SK-N-SH treated with all-trans-retinoic acid at 6 μM for 48 hours (cell line): ENCODE results near the gene PAOX.

Experiments used
- ATAC-seq: fragments of 200-7000 bp; cut with Tn5 transposase; 3 replicates; pipeline ENCODE4 v1.9.1; 2020; ENCODE audit warnings: mild to moderate bottlenecking, moderate library complexity
- ARNTL ChIP-seq: fragments of 450-650 bp; formaldehyde crosslinking; IDR thresholded peaks from 2 replicates; pipeline ENCODE4 v1.5.0; 2020; ENCODE audit warnings: low read depth, mild to moderate bottlenecking, moderate library complexity, borderline replicate concordance
- BACH2 ChIP-seq: fragments of 250-450 bp; sonication (Bioruptor Pico); IDR thresholded peaks from 2 replicates; pipeline ENCODE4 v1.9.0; 2021; ENCODE audit warnings: mild to moderate bottlenecking, borderline replicate concordance
- CREB5 ChIP-seq: fragments of 250-450 bp; sonication (Bioruptor Pico); IDR thresholded peaks from 2 replicates; pipeline ENCODE4 v1.5.1; 2020; ENCODE audit warnings: low read depth, mild to moderate bottlenecking, moderate library complexity
- CSDC2 ChIP-seq: fragments of 250-450 bp; sonication (Bioruptor Pico); IDR thresholded peaks from 2 replicates; pipeline ENCODE4 v1.5.0; 2020; ENCODE audit warnings: mild to moderate bottlenecking, moderate library complexity
- CSRNP3 ChIP-seq: fragments of 250-450 bp; sonication (Bioruptor Pico); IDR thresholded peaks from 2 replicates; pipeline ENCODE4 v1.5.1; 2021; ENCODE audit warnings: mild to moderate bottlenecking, moderate library complexity
- ESRRG ChIP-seq: fragments of 250-450 bp; sonication (Bioruptor Pico); IDR thresholded peaks from 2 replicates; pipeline ENCODE4 v1.6.1; 2021; ENCODE audit warnings: mild to moderate bottlenecking
- GLIS3 ChIP-seq: fragments of 250-450 bp; sonication (Bioruptor Pico); IDR thresholded peaks from 2 replicates; pipeline ENCODE4 v1.5.0; 2020; ENCODE audit warnings: mild to moderate bottlenecking, moderate library complexity
- ISL1 ChIP-seq: fragments of 250-450 bp; sonication (Bioruptor Pico); IDR thresholded peaks from 2 replicates; pipeline ENCODE4 v2.1.2; 2022; ENCODE audit warnings: mild to moderate bottlenecking, moderate library complexity
- OSR1 ChIP-seq: fragments of 250-450 bp; sonication (Bioruptor Pico); IDR thresholded peaks from 2 replicates; pipeline ENCODE4 v1.8.0; 2022; ENCODE audit warnings: moderate library complexity, mild to moderate bottlenecking, inconsistent platforms
- POU6F1 ChIP-seq: fragments of 250-450 bp; sonication (Bioruptor Pico); IDR thresholded peaks from 2 replicates; pipeline ENCODE4 v1.8.0; 2021; ENCODE audit warnings: low read depth, mild to moderate bottlenecking, moderate library complexity, borderline replicate concordance
- PPARA ChIP-seq: fragments of 250-450 bp; sonication (Bioruptor Pico); IDR thresholded peaks from 2 replicates; pipeline ENCODE4 v1.5.0; 2020; ENCODE audit warnings: mild to moderate bottlenecking, borderline replicate concordance
- RARB ChIP-seq: fragments of 250-450 bp; sonication (Bioruptor Pico); IDR thresholded peaks from 2 replicates; pipeline ENCODE4 v1.8.0; 2021; ENCODE audit warnings: mild to moderate bottlenecking, moderate library complexity
- SNAI2 ChIP-seq: fragments of 250-450 bp; sonication (Bioruptor Pico); IDR thresholded peaks from 2 replicates; pipeline ENCODE4 v1.5.0; 2020; ENCODE audit warnings: mild to moderate bottlenecking, moderate library complexity
- TCF4 ChIP-seq: fragments of 250-450 bp; sonication (Bioruptor Pico); IDR thresholded peaks from 2 replicates; pipeline ENCODE4 v1.8.0; 2021; ENCODE audit warnings: mild to moderate bottlenecking, moderate library complexity, borderline replicate concordance
- TOX ChIP-seq: fragments of 250-450 bp; sonication (Bioruptor Pico); IDR thresholded peaks from 2 replicates; pipeline ENCODE4 v1.8.0; 2021; ENCODE audit warnings: mild to moderate bottlenecking, moderate library complexity, borderline replicate concordance
- TSHZ2 ChIP-seq: fragments of 250-450 bp; sonication (Bioruptor Pico); IDR thresholded peaks from 2 replicates; pipeline ENCODE4 v1.5.0; 2020; ENCODE audit warnings: mild to moderate bottlenecking, moderate library complexity
- ZC3H10 ChIP-seq: fragments of 250-450 bp; sonication (Bioruptor Pico); IDR thresholded peaks from 2 replicates; pipeline ENCODE4 v1.5.1; 2021; ENCODE audit warnings: mild to moderate bottlenecking, moderate library complexity
- ZFP3 ChIP-seq: fragments of 250-450 bp; sonication (Bioruptor Pico); IDR thresholded peaks from 2 replicates; pipeline ENCODE4 v1.5.0; 2020; ENCODE audit warnings: mild to moderate bottlenecking, moderate library complexity
- ZFP30 ChIP-seq: fragments of 450-650 bp; formaldehyde crosslinking; IDR thresholded peaks from 2 replicates; pipeline ENCODE4 v1.5.0; 2022; ENCODE audit warnings: mild to moderate bottlenecking, moderate library complexity
- ZNF565 ChIP-seq: fragments of 450-650 bp; formaldehyde crosslinking; conservative IDR thresholded peaks from 2 replicates; pipeline ENCODE4 v1.5.0; 2020; ENCODE audit warnings: low read depth, mild to moderate bottlenecking, moderate library complexity
- ZNF70 ChIP-seq: fragments of 450-650 bp; formaldehyde crosslinking; IDR thresholded peaks from 2 replicates; pipeline ENCODE4 v1.5.0; 2020; ENCODE audit warnings: mild to moderate bottlenecking, moderate library complexity
- ZNF8 ChIP-seq: fragments of 450-650 bp; formaldehyde crosslinking; IDR thresholded peaks from 2 replicates; pipeline ENCODE4 v1.5.0; 2020; ENCODE audit warnings: mild to moderate bottlenecking, moderate library complexity

Gene PAOX

GRCh38 chr10:133400624-133401424, 21.8 kb downstream of the PAOX start (continued):
- TF ChIP-seq ZNF565 (CRISPR knock-in tag), result no peak

GRCh38 chr10:133401500-133401899, 22.4 kb downstream of the PAOX start:
- no peak for TF ChIP-seq POU6F1 (CRISPR knock-in tag)
- TF ChIP-seq ZNF70 (CRISPR knock-in tag), result no peak
- TF ChIP-seq CREB5 (CRISPR knock-in tag), result no peak
- no peak for TF ChIP-seq TCF4 (CRISPR knock-in tag)
- no peak for TF ChIP-seq SNAI2 (CRISPR knock-in tag)
- no peak for TF ChIP-seq CSDC2 (CRISPR knock-in tag)
- TF ChIP-seq GLIS3 (CRISPR knock-in tag), result no peak
- TF ChIP-seq ZC3H10, result no peak
- TF ChIP-seq ISL1 (CRISPR knock-in tag), result no peak
- TF ChIP-seq ZNF565 (CRISPR knock-in tag), result no peak
- no peak for TF ChIP-seq BACH2 (CRISPR knock-in tag)
- no peak for TF ChIP-seq TSHZ2 (CRISPR knock-in tag)
- TF ChIP-seq TOX, result no peak
- TF ChIP-seq CSRNP3 (CRISPR knock-in tag), result no peak
- TF ChIP-seq ARNTL, result no peak
- ATAC-seq, result no peak

GRCh38 chr10:133401981-133402725, 23.1 kb downstream of the PAOX start:
- ATAC-seq, result no peak
- TF ChIP-seq ISL1 (CRISPR knock-in tag), result no peak
- no peak for TF ChIP-seq OSR1 (CRISPR knock-in tag)
- TF ChIP-seq ZNF565 (CRISPR knock-in tag), result no peak
- TF ChIP-seq ZNF70 (CRISPR knock-in tag), result no peak
- no peak for TF ChIP-seq RARB (CRISPR knock-in tag)
- no peak for TF ChIP-seq SNAI2 (CRISPR knock-in tag)
- TF ChIP-seq GLIS3 (CRISPR knock-in tag), result no peak
- TF ChIP-seq ZC3H10, result no peak
- no peak for TF ChIP-seq ZFP30
- no peak for TF ChIP-seq TCF4 (CRISPR knock-in tag)
- TF ChIP-seq ZFP3 (CRISPR knock-in tag), result no peak
- no peak for TF ChIP-seq CREB5 (CRISPR knock-in tag)
- no peak for TF ChIP-seq ESRRG (CRISPR knock-in tag)
- TF ChIP-seq BACH2 (CRISPR knock-in tag), result no peak
- TF ChIP-seq ZNF8, result no peak
- no peak for TF ChIP-seq PPARA (CRISPR knock-in tag)
- no peak for TF ChIP-seq CSDC2 (CRISPR knock-in tag)
- TF ChIP-seq TSHZ2 (CRISPR knock-in tag), result no peak
